ENCODE data around the gene CNR1. TPM values are rescaled to one million over a fixed set of nuclear protein-coding genes. Genes with fewer than 3 reads are reported as not detected.

The CNR1 gene
- polyA plus RNA-seq, 1 of the 3 experiments (the other 2 are of a cell fraction) = not detected

- H4K20me1 ChIP-seq (ENCODE audit: insufficient read depth) = no peaks in the 10 kb centered on the region
- H3F3A ChIP-seq (replicated peaks; ENCODE audit: insufficient read depth) = no peaks in the 10 kb centered on the region
- no peak overlapping the region for H3K9ac ChIP-seq
- ChIA-PET CTCF (interaction anchor here (1.5 kb wide), 1 partner anchor 706 kb away, joined by 3 read pairs; no protein-coding TSS in a partner anchor), POLR2A (interaction anchor here (0.6 kb wide), 1 partner anchor 442 kb away, joined by 3 read pairs; no protein-coding TSS in a partner anchor)
- H3K9me2 ChIP-seq = no peaks in the 10 kb centered on the region
- peak overlapping the region; percentile 79 for H3K4me2 ChIP-seq
- peaks cover 0 to 4% of the 10 kb centered on the region in 2 experiments; a peak in 1 of 4 replicates for H3K4me1 ChIP-seq (ENCODE audit: control insufficient read depth in 1 of 2, insufficient read depth in 2 of 2, low read depth in 1 of 2, low read length in 1 of 2)
- DNase-seq = no peak
- no peaks in the 10 kb centered on the region for H3K9me3 ChIP-seq
- 12% methylated on average over 18 of the region's 18 CpGs for WGBS (ENCODE audit: low lambda C conversion rate)
- no peaks in the 10 kb centered on the region for H3K36me3 ChIP-seq (replicated peaks in 1 of 2; ENCODE audit: control insufficient read depth in 1 of 2, insufficient read depth in 2 of 2, low read length in 1 of 2)
- H3K79me2 ChIP-seq (ENCODE audit: insufficient read depth) = no peaks in the 10 kb centered on the region
- H3K27me3 ChIP-seq (ENCODE audit: insufficient read depth) = peaks cover 35% of the 10 kb centered on the region
- H3K27ac ChIP-seq (ENCODE audit: low read depth in 2 of 2, low read length in 1 of 2) = no peak overlapping the region
- H2AFZ ChIP-seq (ENCODE audit: low read depth) = peak overlapping the region; percentile 87
- TF ChIP-seq MAX (IDR thresholded peaks at IDR 0.05; ENCODE audit: low read depth) = no peak
- no peak for TF ChIP-seq SIN3A (IDR thresholded peaks at IDR 0.05; ENCODE audit: borderline replicate concordance, low read depth, low read length)
- H3K4me3 ChIP-seq (ENCODE audit: low read depth in 2 of 2, low read length in 1 of 2) = peak overlapping the region; percentile 40 to 51
These were observed 882 bp downstream of the CNR1 start for GRCh38 chr6:88165087-88165843.

- Histone ChIP-seq H3K4me1 (ENCODE audit: control insufficient read depth in 1 of 2, insufficient read depth in 2 of 2, low read depth in 1 of 2, low read length in 1 of 2) (peaks cover 0 to 4% of the 10 kb centered on the region in 2 experiments; a peak in 1 of 4 replicates), H3K27ac (ENCODE audit: low read depth in 2 of 2, low read length in 1 of 2) (no peak overlapping the region), H3K9me2 (no peaks in the 10 kb centered on the region), H3K9me3 (no peaks in the 10 kb centered on the region), H3K9ac (no peak overlapping the region), H3K36me3 (replicated peaks in 1 of 2; ENCODE audit: control insufficient read depth in 1 of 2, insufficient read depth in 2 of 2, low read length in 1 of 2) (no peaks in the 10 kb centered on the region), H3K79me2 (ENCODE audit: insufficient read depth) (no peaks in the 10 kb centered on the region), H4K20me1 (ENCODE audit: insufficient read depth) (no peaks in the 10 kb centered on the region), H3K27me3 (ENCODE audit: insufficient read depth) (peaks cover 35% of the 10 kb centered on the region), H3K4me3 (ENCODE audit: low read depth in 2 of 2, low read length in 1 of 2) (no peak overlapping the region), H3F3A (replicated peaks; ENCODE audit: insufficient read depth) (no peaks in the 10 kb centered on the region), H3K4me2 (no peak overlapping the region), H2AFZ (ENCODE audit: low read depth) (no peak overlapping the region)
- CTCF ChIA-PET = interaction anchor here (1.1 kb wide), 1 partner anchor 234 kb away, joined by 3 read pairs; no protein-coding TSS in a partner anchor
- POLR2A ChIA-PET = no interaction called here
- WGBS (ENCODE audit: low lambda C conversion rate) = 50% methylated on average over 4 of the region's 4 CpGs
- TF ChIP-seq JUND (IDR thresholded peaks at IDR 0.05) (no peak), POLR2AphosphoS5 (IDR thresholded peaks at IDR 0.05; ENCODE audit: low read depth, low read length) (no peak), SMC3 (IDR thresholded peaks at IDR 0.05; ENCODE audit: low read depth, low read length) (no peak), EP300 (IDR thresholded peaks at IDR 0.05; ENCODE audit: borderline replicate concordance in 1 of 2, low read depth in 1 of 2, low read length in 1 of 2) (no peak), ELF1 (IDR thresholded peaks at IDR 0.05) (no peak), RFX5 (IDR thresholded peaks at IDR 0.05; ENCODE audit: low read length) (no peak), FOXJ3 (CRISPR knock-in tag; IDR thresholded peaks at IDR 0.05) (no peak), USF2 (IDR thresholded peaks at IDR 0.05; ENCODE audit: borderline replicate concordance, low read depth, low read length) (no peak), TCF12 (IDR thresholded peaks at IDR 0.05) (no peak), FOXM1 (IDR thresholded peaks at IDR 0.05; ENCODE audit: low read depth) (no peak), MXI1 (IDR thresholded peaks at IDR 0.05; ENCODE audit: low read depth, low read length) (no peak), TAF1 (IDR thresholded peaks at IDR 0.05; ENCODE audit: borderline replicate concordance, low read depth, low read length) (no peak), CHD2 (IDR thresholded peaks at IDR 0.05; ENCODE audit: low read length, partially characterized antibody) (no peak), GATA2 (CRISPR knock-in tag; IDR thresholded peaks at IDR 0.05) (no peak), YY1 (IDR thresholded peaks at IDR 0.05; ENCODE audit: low read depth) (no peak)
- no peak for DNase-seq
These were observed 2.1 kb downstream of the CNR1 start for GRCh38 chr6:88164061-88164460.

Data from SK-N-SH (cell line).